D721Med (cell line): ENCODE measurements around the gene ABL1.

Experiments used
- DNase-seq: peaks from one replicate; pipeline ENCODE4 v3.0.0; 2011; ENCODE audit warnings: low spot score; ENCODE audit not compliant: insufficient read length
- FAIRE-seq: peaks from 2 replicates; lab custom pipeline; 2011; peaks lifted over from hg19 to GRCh38; lab: Jason Lieb, UNC
- TF ChIP-seq, protein P1 (sequence below): IDR thresholded peaks from 2 replicates; pipeline ENCODE4 v1.5.1; 2012; ENCODE audit warnings: mild to moderate bottlenecking, control low read depth; ENCODE audit not compliant: insufficient read depth; ENCODE audit errors: missing control alignments

The ABL1 gene

DNA sequence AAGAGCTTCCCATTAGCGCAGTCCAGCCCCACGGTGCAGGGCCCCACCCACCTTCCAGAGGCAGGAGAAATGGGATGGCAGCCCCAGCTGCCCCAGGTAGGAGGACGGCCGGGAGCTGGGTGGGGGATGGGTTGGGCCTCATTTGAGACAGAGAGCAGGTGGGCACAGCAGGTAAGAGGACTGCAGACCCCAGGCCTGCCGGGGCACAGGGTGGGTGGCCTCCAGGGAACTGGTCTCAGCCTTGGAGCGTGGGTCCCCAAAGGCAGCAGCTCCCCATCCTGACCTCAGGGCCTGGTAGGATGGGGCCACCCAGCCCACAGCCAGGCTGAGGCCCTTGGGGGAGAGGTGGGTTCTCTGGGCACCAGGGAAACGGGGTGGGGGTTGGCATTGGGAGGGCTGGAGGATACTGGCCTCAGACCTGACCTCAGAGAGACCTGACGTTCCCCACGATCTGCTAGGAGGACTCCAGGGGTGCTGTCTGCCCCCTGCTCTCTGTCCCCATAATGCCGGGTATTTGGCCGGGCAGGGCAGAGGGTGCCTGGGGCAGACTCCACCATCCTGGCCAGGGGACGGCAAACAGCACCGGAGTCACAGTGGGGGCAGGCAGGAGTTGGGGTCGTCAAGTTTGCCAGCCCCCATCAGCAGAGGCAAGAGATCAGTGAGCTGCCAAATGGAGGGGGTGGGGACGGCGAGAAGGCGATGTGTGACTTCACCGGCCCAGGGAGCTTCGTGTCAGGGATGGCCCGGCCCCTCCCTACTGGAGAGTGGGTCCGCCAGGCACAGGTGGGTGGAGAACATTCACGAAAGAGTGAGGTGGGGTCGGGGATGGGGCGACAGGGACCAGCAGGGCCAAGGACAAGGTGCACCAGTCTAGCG is 68.4 kb downstream of the ABL1 start:
- TF ChIP-seq, protein P1, sequence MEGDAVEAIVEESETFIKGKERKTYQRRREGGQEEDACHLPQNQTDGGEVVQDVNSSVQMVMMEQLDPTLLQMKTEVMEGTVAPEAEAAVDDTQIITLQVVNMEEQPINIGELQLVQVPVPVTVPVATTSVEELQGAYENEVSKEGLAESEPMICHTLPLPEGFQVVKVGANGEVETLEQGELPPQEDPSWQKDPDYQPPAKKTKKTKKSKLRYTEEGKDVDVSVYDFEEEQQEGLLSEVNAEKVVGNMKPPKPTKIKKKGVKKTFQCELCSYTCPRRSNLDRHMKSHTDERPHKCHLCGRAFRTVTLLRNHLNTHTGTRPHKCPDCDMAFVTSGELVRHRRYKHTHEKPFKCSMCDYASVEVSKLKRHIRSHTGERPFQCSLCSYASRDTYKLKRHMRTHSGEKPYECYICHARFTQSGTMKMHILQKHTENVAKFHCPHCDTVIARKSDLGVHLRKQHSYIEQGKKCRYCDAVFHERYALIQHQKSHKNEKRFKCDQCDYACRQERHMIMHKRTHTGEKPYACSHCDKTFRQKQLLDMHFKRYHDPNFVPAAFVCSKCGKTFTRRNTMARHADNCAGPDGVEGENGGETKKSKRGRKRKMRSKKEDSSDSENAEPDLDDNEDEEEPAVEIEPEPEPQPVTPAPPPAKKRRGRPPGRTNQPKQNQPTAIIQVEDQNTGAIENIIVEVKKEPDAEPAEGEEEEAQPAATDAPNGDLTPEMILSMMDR = no peak
- FAIRE-seq (no peak), DNase-seq (no peak)

DNA sequence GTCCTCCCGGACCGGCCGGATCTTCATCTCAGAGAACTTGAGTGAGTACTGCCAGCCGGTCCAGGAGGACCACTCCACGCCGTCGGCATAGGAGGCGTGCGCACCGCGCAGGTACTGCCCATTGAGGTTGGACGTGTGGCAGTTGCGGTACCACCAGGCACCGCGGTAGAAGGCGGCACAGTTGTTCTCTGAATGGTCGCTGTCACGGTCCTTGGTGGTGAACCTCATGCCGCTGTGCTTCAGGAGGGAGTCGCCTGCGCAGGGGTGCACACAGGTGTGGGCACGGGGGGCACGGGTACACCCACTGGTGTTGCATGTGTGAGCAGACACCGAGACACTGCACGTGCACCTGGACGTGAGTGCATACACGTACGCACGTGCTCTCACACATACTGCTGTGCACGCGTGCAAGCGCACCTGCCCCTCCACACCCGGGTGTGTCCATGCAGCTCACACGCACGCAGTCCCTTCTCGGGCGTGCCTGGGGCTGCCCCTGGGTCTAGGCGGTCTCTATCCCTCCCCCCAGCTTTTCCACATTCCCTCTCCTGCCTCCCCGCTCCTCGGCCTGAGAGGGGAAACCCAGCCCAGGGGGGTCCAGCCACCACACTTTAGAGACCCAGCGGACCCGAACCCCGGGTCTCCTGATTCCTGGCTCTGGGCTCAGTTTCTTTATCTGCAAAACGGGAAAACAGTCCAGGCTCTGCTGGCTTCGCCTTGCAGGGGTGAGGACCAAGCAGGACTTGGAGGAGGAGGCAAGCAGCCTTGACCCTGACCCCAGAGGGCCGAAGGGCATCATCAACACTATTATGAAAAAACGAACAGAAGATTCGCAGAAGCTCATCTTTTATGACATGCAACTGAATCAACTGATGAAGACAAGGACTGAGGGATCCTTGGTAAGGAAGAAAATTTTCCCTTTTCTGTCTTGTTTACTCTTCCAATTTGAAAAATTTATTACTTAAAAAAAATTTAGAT is 69.3 kb downstream of the ABL1 start:
- DNase-seq (no peak), FAIRE-seq (no peak)
- TF ChIP-seq, protein P1 = no peak

DNA sequence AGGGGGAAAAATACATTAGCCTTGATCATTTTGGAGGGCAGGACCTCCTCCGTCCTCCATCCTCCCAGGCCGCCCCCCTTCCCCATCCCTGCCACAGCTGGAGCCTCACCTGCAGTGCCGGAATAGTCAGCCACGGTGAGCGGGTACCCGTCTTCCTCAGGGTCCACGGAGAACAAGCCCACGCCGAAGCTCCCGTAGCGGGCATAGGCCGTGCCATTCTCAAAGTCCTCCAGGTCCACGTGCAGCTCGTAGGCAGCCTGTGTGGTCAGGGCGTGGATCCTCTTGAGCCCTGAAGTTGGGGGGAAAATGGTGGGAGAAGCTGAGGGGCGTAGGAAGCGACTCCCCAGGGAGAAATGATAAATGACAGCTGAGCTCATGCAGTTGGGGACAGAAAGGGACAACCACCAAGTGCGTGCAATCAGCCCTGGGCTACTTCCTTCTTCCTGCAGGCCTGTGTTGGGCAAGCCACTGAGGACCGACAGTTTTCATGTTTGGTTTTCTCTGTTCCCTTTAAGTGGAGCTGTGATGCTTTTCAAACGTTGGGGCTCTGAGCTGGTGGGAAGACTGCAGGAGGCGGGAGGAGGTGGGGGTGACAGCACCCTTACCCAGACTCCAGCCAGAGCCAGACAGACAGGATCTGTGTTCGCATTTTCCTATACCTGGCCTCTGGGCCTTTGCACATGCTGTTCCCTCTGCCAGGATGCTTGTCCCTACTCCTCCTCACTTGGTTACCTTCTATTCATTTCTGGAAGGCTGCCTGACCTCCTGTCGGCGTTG is 70.3 kb downstream of the ABL1 start:
- FAIRE-seq (no peak), DNase-seq (no peak)
- TF ChIP-seq, protein P1 = no peak

DNA sequence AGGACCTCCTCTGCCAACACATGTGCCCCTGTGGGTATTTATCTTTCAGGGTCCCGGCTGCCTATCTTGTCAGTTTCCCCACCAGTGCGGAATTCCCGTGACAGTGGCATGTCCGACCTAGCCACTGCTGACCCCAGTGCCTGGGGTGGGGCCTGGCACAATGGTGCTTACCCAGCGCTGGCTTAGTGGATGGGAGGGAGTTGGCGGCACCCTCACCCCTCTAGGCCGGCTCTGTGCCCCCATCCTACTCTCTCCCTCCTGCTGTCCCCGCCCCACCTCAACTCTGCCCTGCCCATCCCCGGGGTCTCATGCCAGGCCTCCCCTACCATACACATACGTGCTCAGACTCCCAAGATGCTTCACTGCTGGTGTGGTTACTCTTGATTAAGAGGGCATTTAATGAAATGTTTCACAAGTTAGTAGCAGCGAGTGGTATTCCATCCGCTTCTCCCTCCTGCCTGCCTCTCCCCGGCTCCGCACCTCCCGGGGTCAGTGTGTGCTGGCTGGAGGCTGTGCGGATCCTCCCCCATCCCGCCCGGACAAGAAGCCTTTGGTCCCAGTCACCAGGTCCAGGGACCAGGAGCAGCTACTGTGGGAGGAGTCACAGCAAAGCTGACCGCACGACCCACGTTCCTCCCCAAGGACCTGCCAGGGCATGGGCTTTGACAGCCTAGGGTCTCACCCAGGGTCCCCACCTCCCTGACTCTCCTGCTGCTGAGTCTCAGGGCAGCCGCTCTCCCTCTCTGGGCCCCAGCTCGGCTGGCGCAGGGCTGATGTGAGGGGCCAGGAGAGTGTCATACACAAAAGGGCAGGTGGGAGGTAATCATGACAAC is 71.1 kb downstream of the ABL1 start:
- DNase-seq (no peak), FAIRE-seq (no peak)
- TF ChIP-seq, protein P1 = no peak

DNA sequence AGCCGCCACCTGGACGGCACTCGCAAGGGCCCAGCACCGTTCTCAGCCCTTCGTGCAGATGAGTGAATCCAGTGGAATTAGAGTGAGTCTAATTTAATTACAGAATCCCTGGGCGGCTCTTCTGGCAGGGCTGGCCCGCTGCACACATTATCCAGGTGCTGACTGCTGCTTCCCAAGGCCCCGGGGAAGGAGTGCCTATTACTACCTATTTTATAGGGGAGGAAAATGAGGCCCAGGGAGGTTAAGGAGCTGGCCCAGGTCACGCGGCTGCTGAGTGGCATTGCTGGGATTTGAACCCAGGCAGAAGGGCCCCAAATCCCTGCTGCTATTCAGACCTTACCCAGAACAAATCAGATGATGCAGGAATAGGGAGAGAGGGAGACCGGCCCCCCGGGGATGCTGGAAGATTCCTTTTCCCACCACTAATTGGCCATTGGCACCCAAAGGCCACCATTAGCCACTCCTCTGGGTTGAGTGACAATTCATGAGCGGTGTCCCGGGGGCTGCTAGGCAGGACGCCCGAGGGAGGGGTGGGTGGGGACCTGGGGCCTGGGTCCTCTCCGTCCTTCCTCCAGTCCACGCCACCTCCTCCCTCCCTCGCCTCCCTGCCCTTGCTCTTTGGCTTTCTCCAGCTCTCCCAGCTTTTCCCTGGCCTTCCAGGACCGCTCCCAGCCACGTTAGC is 71.8 kb downstream of the ABL1 start:
- TF ChIP-seq, protein P1 = no peak
- FAIRE-seq = no peak

More for the DNA sequence above, 71.8 kb downstream of the ABL1 start:
- no peak for DNase-seq
